Activated naive CD8-positive, alpha-beta T cell treated with anti-CD3 and anti-CD28 coated beads for 36 hours (primary cell): Measurements from ENCODE around the gene RPS6KB2. TPM values are rescaled to one million over a fixed set of nuclear protein-coding genes. Genes with fewer than 3 reads are reported as not detected.
A peak's percentile ranks its signal among the peaks of the same experiment; 100 is the strongest.
"Not testable (repeated sequence)": the region's sequence is repeated elsewhere in the genome, so short reads cannot be mapped to it uniquely, and the experiment has no call there.

Experiments
- DNase-seq: peaks from one replicate; pipeline ENCODE4 v3.0.0; 2021
- H3K27ac Mint-ChIP-seq: one replicate; pipeline ENCODE4 v1.8.0; 2022; ENCODE audit warnings: mild to moderate bottlenecking, moderate library complexity, mixed read lengths
- H3K27me3 Mint-ChIP-seq: one replicate; pipeline ENCODE4 v1.8.0; 2022; ENCODE audit warnings: mild to moderate bottlenecking, mixed read lengths
- H3K36me3 Mint-ChIP-seq: one replicate; pipeline ENCODE4 v1.8.0; 2021; ENCODE audit warnings: mild to moderate bottlenecking, mixed read lengths
- H3K4me1 Mint-ChIP-seq: one replicate; pipeline ENCODE4 v1.8.0; 2021; ENCODE audit warnings: mixed read lengths
- H3K4me3 Mint-ChIP-seq: one replicate; pipeline ENCODE4 v1.8.0; 2022; ENCODE audit warnings: mild to moderate bottlenecking, moderate library complexity, mixed read lengths
- H3K9me3 Mint-ChIP-seq: one replicate; pipeline ENCODE4 v1.8.0; 2022; ENCODE audit warnings: mixed read lengths
- total RNA-seq, 2 experiments: library from RNA; stranded (reverse); gene quantifications; one replicate each; pipeline ENCODE4 v1.2.3, GENCODE V29; 2021

The RPS6KB2 gene
- total RNA-seq, 2 experiments from 2014 or later: 64.9 to 67.7 TPM

- H3K9me3 Mint-ChIP-seq, DNase-seq, H3K36me3 Mint-ChIP-seq, H3K27me3 Mint-ChIP-seq: not testable (repeated sequence)
- Mint-ChIP-seq H3K4me1 (peaks cover 23% of the 10 kb centered on the region), H3K4me3 (peak overlapping the region; percentile 96), H3K27ac (peak overlapping the region; percentile 97)
Observed at GRCh38 chr11:67427364-67427859, 882 bp upstream of the RPS6KB2 start.

DNA sequence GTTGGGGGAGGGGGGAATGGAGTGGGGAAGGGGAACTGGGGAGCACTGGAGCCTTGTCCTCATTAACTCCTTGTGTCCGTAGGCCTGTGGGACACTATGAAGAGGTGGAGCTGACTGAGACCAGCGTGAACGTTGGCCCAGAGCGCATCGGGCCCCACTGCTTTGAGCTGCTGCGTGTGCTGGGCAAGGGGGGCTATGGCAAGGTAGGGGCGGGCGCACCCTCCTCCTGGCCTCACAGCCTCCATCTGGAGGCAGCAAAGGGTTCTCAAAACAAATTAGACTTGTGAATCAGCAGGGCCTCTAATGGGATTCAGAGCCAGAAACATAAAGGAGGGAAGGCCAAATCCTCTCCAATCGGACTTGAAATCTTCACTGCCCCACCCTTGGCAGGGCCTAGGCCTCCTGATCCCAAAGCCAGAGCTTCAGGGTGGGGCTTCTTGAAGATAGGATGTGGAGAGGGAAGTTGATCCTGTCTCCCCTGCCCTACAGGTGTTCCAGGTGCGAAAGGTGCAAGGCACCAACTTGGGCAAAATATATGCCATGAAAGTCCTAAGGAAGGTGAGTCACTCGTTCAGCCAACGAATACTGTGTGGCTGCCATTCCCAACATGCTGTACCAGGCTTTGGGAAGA is 859 bp downstream of the RPS6KB2 start:
- Mint-ChIP-seq H3K9me3 (no peaks in the 10 kb centered on the region), H3K27me3 (peaks cover 3% of the 10 kb centered on the region), H3K36me3 (peaks cover 9% of the 10 kb centered on the region), H3K4me3 (peak overlapping the region; percentile 96), H3K4me1 (peaks cover 30% of the 10 kb centered on the region), H3K27ac (peak overlapping the region; percentile 97)
- no peak for DNase-seq

DNA sequence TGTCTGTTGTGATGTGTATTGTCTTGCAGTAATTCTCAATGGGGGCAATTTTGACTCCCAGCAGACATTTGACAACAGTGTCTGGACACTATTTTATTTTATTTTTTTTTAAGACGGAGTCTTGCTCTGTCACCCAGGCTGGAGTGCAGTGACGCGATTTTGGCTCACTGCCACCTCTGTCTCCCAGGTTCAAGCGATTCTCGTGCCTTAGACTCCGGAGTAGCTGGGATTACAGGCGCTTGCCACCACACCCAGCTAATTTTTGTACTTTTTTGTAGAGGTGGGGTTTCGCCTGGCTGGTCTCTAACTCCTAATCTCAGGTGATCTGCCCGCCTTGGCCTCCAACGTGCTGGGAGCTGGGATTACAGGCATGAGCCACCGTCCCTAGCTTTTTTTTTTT is 1.4 kb downstream of the RPS6KB2 start:
- DNase-seq: no peak
- no peaks in the 10 kb centered on the region for H3K9me3 Mint-ChIP-seq
- H3K27ac Mint-ChIP-seq: no peak overlapping the region
- peaks cover 32% of the 10 kb centered on the region for H3K4me1 Mint-ChIP-seq
- H3K27me3 Mint-ChIP-seq: peaks cover 3% of the 10 kb centered on the region
- H3K36me3 Mint-ChIP-seq: peaks cover 9% of the 10 kb centered on the region
- H3K4me3 Mint-ChIP-seq: peak overlapping the region; percentile 96

DNA sequence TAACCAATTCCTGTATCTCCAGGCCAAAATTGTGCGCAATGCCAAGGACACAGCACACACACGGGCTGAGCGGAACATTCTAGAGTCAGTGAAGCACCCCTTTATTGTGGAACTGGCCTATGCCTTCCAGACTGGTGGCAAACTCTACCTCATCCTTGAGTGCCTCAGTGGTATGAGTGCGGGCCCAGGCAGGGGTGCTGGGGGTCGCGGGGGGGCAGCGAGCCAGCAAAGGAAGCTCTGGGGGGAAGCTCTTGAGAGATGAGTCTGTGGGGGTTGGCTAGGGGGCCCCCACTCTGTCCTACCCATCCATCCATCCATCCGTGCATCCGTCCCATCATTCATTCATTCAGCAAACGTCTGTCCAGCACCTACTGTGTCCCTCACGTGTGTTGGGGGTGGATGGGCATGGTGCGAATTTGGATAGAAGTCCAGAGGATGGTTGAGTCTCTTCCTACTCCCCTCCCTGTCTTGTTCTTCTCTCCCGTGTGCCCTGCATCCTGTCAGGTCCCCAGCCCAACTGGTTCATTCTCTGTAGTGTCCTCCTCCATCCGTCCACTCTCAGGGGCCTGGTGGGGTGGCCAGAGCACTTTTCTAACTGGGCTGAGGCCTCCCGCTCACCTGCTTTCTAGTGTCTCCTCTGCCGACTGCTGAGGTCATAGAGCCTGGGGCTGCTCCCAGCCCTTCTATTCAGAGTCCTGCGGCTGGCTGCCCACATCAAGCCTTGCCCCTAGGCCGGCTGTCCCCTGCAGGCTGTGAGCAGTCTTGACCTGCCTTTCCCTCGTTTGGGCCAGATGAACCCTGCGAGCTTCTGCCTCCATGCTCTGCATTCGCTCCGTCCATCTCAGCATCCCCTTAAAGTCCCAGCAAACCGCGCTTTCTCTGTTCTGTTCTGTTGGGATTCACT is 3.3 kb downstream of the RPS6KB2 start:
- H3K27ac Mint-ChIP-seq: peak overlapping the region; percentile 87

GRCh38 chr11:67432655-67433349 is 4.5 kb downstream of the RPS6KB2 start:
- DNase-seq: no peak
- peaks cover 29% of the 10 kb centered on the region for H3K36me3 Mint-ChIP-seq
- H3K4me1 Mint-ChIP-seq: peaks cover 32% of the 10 kb centered on the region
- peak overlapping the region; percentile 32 for H3K4me3 Mint-ChIP-seq
- no peaks in the 10 kb centered on the region for H3K9me3 Mint-ChIP-seq
- peaks cover 3% of the 10 kb centered on the region for H3K27me3 Mint-ChIP-seq
- H3K27ac Mint-ChIP-seq: peak overlapping the region; percentile 87

More for the DNA sequence above, 3.3 kb downstream of the RPS6KB2 start:
- Mint-ChIP-seq H3K9me3 (no peaks in the 10 kb centered on the region), H3K4me1 (peaks cover 39% of the 10 kb centered on the region), H3K27me3 (peaks cover 3% of the 10 kb centered on the region), H3K36me3 (peaks cover 20% of the 10 kb centered on the region), H3K4me3 (no peak overlapping the region)
- no peak for DNase-seq

GRCh38 chr11:67433536-67434394 is 5.5 kb downstream of the RPS6KB2 start:
- Mint-ChIP-seq H3K4me3 (peak overlapping the region; percentile 60), H3K27me3 (peaks cover under 1% of the 10 kb centered on the region), H3K27ac (peak overlapping the region; percentile 87), H3K9me3 (no peaks in the 10 kb centered on the region), H3K36me3 (peaks cover 36% of the 10 kb centered on the region), H3K4me1 (peaks cover 32% of the 10 kb centered on the region)
- no peak for DNase-seq

GRCh38 chr11:67434395-67434881 is 6.1 kb downstream of the RPS6KB2 start:
- Mint-ChIP-seq H3K36me3 (peaks cover 40% of the 10 kb centered on the region), H3K4me3 (peak overlapping the region; percentile 60), H3K27ac (peak overlapping the region; percentile 87), H3K4me1 (peaks cover 34% of the 10 kb centered on the region), H3K9me3 (no peaks in the 10 kb centered on the region), H3K27me3 (no peaks in the 10 kb centered on the region)
- DNase-seq: no peak

DNA sequence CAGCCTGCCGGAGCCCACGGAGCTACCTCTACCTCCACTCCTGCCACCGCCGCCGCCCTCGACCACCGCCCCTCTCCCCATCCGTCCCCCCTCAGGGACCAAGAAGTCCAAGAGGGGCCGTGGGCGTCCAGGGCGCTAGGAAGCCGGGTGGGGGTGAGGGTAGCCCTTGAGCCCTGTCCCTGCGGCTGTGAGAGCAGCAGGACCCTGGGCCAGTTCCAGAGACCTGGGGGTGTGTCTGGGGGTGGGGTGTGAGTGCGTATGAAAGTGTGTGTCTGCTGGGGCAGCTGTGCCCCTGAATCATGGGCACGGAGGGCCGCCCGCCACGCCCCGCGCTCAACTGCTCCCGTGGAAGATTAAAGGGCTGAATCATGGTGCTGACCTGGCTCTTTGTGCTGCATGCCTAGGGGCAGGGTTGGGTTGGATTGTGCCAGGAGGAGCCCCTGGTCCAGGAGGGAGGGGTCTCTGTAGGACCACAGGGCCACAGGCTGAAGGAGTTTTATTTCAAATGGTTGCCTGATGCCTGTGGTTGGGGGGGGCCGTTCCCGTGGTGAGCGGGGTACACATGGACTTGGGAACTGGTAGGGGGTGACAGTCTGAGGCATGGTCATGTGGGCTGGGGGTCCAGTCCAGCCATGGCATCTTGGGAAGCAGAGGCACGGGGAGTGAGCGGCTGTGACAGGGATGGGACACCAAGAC is 6.9 kb downstream of the RPS6KB2 start:
- H3K36me3 Mint-ChIP-seq: peaks cover 45% of the 10 kb centered on the region
- peak; percentile 56 for DNase-seq
- H3K27me3 Mint-ChIP-seq: no peaks in the 10 kb centered on the region
- H3K27ac Mint-ChIP-seq: peak overlapping the region; percentile 93
- peak overlapping the region; percentile 91 for H3K4me3 Mint-ChIP-seq
- H3K4me1 Mint-ChIP-seq: peaks cover 39% of the 10 kb centered on the region
- no peaks in the 10 kb centered on the region for H3K9me3 Mint-ChIP-seq

- no peaks in the 10 kb centered on the region for H3K9me3 Mint-ChIP-seq
- peaks cover 43% of the 10 kb centered on the region for H3K4me1 Mint-ChIP-seq
- H3K27ac Mint-ChIP-seq: peak overlapping the region; percentile 93
- peaks cover 45% of the 10 kb centered on the region for H3K36me3 Mint-ChIP-seq
- DNase-seq: no peak
- H3K27me3 Mint-ChIP-seq: no peaks in the 10 kb centered on the region
- peak overlapping the region; percentile 91 for H3K4me3 Mint-ChIP-seq
Observed at GRCh38 chr11:67435727-67436458, 7.6 kb downstream of the RPS6KB2 start.

DNA sequence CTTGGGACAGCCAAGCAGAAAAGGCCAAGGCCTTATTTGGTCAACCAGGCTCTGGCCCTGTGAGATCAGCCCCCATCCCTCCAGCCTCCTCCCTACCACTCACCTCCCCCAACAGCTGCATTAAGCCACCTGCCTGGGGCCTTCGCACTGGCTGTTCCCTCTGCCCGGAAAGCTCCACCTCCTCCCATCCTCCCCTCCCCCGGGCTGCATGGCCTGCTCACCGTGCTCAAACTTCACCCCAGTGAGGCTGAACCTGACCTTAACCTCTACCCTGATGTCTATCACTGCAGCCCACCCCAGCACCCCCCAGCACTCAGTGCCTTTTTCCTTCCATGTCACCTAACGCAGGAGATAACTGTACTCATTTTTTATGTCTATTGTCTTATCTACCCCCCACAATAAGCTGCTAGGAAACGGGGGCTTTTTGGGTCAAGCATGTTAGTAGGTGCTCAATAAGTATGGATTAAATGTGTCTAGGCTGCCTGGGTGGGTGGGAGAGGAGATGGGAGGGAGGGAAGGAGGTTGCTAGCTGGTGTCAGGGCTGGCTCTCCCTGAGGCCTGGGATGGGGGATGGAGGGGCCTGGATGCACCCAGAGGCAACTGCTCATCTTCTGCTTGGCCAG is 8.3 kb downstream of the RPS6KB2 start:
- Mint-ChIP-seq H3K4me3 (peak overlapping the region; percentile 91), H3K36me3 (peaks cover 45% of the 10 kb centered on the region), H3K4me1 (peaks cover 50% of the 10 kb centered on the region)

DNA sequence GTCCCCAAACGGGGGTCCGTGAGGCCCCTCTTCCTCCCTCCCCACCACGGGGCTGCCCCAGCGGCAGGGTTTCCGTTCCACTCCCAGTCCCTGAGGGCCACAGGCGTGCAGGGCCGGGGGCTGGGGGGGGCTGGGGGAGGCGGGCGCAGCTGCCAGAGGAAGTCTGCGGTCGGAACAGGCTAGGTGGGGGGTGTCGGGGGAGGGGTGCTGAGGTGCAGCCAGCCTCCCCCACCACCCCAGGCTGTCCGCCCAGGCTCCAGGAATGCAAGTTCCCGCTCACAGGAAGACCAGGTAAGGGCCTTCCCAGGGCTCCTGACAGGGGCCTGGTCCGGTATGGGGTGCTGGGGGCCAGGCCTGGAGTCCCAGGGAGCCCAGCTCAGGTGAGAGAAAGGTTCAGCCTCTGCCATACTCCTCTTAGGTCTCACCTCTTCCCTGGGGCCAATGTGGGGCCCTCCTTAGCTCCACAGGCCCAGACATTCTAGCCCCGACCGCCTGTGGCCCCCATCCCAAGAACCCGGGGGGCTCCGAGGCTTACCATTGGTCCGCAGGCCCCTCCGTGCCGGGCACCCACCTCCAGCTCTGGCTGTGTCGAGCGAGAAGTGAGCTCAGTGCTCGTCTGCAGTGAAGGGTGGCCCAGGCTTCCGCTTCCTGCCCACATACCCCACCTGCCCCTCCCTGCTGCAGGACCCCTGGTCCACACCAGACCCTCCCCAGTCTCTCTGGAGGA is 9.0 kb downstream of the RPS6KB2 start, which contains the start of gene PTPRCAP:
Gene PTPRCAP, minus strand, starts transcription at position 601 of the 727 bp plus-strand sequence. Its CDS starts 63 bp downstream, at position 538.
- Mint-ChIP-seq H3K9me3 (no peaks in the 10 kb centered on the region), H3K27ac (peak within 1 kb of the TSS; percentile 93), H3K4me1 (peaks cover 43% of the 10 kb centered on the region), H3K4me3 (peak within 1 kb of the TSS; percentile 91), H3K27me3 (no peaks in the 10 kb centered on the region), H3K36me3 (peaks cover 45% of the 10 kb centered on the region)
- DNase-seq: peak; percentile 80

More for the DNA sequence above, 8.3 kb downstream of the RPS6KB2 start:
- Mint-ChIP-seq H3K27ac (peak overlapping the region; percentile 93), H3K27me3 (no peaks in the 10 kb centered on the region), H3K9me3 (no peaks in the 10 kb centered on the region)
- peak; percentile 84 for DNase-seq

GRCh38 chr11:67437809-67438157 is 9.5 kb downstream of the RPS6KB2 start:
- Mint-ChIP-seq H3K27ac (peak overlapping the region; percentile 93), H3K36me3 (peaks cover 45% of the 10 kb centered on the region), H3K27me3 (no peaks in the 10 kb centered on the region), H3K4me3 (peak overlapping the region; percentile 91), H3K9me3 (no peaks in the 10 kb centered on the region), H3K4me1 (peaks cover 41% of the 10 kb centered on the region)
- no peak for DNase-seq
